LNCaP clone FGC (cell line): ENCODE results near the gene BMP2.

ENCODE experiments used
- DNase-seq: peaks from one replicate; pipeline ENCODE4 v3.0.0-alpha.2; 2011; ENCODE audit warnings: low read depth
- H3K4me3 ChIP-seq: 2 replicates; pipeline ENCODE4 v1.5.1; 2011; ENCODE audit warnings: mild to moderate bottlenecking, low read depth, low read length, control low read depth
- TF ChIP-seq, protein P1 (sequence below): IDR thresholded peaks from 2 replicates; pipeline ENCODE4 v1.5.1; 2012; ENCODE audit warnings: mild to moderate bottlenecking; ENCODE audit not compliant: control insufficient read depth, insufficient read depth; ENCODE audit errors: extremely low read depth

Gene BMP2

DNA sequence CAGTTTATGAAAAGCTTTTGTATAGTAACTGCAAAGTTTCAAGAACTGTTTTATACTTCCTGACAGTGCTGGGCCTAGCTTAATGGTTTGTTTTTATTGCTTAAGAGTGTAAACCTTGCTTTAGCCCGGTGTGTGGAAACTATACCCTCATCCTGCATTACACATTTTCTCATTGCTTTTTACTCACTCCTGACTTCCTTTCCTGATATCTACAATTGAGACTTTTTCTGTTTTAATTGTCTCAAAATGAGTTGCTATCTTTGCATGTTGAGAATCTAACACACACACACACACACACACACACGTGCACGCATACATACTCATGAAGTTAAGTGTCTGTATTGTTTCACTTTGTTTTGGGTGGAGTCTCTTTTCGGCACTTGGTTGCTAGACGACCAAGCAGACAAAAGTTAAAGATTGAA, 16.7 kb downstream of the BMP2 start:
- H3K4me3 ChIP-seq: no peak overlapping the region
- DNase-seq: no peak
- TF ChIP-seq, protein P1, sequence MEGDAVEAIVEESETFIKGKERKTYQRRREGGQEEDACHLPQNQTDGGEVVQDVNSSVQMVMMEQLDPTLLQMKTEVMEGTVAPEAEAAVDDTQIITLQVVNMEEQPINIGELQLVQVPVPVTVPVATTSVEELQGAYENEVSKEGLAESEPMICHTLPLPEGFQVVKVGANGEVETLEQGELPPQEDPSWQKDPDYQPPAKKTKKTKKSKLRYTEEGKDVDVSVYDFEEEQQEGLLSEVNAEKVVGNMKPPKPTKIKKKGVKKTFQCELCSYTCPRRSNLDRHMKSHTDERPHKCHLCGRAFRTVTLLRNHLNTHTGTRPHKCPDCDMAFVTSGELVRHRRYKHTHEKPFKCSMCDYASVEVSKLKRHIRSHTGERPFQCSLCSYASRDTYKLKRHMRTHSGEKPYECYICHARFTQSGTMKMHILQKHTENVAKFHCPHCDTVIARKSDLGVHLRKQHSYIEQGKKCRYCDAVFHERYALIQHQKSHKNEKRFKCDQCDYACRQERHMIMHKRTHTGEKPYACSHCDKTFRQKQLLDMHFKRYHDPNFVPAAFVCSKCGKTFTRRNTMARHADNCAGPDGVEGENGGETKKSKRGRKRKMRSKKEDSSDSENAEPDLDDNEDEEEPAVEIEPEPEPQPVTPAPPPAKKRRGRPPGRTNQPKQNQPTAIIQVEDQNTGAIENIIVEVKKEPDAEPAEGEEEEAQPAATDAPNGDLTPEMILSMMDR: no peak

DNA sequence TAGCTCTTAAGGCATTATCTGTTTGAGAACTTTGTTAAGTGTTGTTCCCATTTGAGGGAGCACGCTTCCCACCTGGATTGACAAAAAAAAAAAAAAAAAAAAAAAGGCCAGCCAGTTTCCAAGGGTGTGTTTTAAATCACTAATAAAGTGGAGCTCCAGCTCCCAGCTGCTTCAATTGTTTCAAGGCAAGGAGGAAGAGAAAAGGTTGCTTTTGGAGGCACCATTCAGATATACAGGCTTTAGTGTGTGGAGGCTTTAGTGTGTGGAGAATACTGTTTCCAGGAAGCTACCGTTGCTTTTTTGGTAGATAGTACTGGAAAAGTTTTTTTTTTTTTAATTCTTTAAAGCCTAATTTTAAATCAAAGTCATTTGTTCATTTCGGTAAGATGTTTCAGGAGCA, 17.3 kb downstream of the BMP2 start:
- H3K4me3 ChIP-seq: no peak overlapping the region
- DNase-seq: no peak
- TF ChIP-seq, protein P1: no peak

DNA sequence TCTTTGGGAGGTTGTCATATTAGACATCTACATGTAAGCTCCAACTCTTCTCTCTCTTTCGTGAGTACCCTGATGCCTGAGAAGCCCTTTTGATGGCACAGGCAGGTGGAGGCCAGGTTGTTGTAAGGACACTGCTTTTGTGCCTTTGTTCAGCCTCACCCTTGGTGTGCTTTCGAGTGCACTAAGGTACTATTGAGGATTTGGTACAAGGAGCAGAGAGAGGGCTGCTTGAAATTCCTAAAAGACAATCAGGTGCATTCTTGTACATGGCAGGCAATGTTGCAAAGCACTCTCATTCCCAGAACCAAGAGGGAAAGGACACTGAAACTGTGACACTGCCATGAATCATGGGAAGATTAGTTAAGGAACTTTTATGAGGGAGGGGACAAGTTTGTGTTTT, 19.1 kb downstream of the BMP2 start:
- H3K4me3 ChIP-seq: no peak overlapping the region
- no peak for DNase-seq
- TF ChIP-seq, protein P1: no peak

DNA sequence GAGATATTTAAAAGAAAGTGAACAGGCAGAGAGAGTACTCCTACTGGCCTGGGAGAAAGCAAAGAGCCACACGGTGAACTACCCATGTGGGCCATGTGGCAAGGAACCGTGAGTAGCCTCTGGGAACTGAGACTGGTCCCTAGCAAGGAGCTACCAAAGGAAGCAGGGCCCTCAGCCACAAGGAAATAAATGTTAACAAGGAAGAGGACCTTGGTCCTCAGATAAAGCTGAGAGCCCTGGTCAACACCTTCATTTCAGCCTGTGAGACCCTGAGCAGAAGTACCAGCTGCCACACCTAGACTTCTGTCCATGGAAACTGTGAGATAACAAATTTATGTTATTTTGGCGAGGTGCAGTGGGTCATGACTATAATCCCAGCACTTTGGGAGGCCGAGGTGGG, 25.3 kb downstream of the BMP2 start:
- TF ChIP-seq, protein P1: no peak
- H3K4me3 ChIP-seq: no peak overlapping the region
- no peak for DNase-seq

DNA sequence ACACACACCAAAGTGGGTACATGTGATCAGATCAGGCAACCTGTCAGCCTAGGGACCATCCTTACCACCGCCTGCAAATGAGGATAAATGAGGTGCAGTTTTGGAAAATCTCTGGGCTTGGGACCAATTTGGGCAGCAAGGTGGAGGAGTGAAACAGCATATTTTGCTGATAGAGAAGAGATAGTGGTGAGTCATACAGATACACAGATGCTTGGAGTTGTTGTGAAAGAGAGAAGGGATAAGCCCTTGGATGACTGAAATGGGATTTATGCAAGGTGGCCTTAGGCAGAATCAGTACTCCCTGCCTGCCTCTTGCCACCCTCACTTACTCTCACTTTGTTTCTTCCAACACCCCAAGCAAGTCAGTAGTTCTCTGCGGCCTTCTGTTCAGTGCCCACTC, 34.7 kb downstream of the BMP2 start:
- TF ChIP-seq, protein P1: no peak
- no peak overlapping the region for H3K4me3 ChIP-seq
- no peak for DNase-seq

DNA sequence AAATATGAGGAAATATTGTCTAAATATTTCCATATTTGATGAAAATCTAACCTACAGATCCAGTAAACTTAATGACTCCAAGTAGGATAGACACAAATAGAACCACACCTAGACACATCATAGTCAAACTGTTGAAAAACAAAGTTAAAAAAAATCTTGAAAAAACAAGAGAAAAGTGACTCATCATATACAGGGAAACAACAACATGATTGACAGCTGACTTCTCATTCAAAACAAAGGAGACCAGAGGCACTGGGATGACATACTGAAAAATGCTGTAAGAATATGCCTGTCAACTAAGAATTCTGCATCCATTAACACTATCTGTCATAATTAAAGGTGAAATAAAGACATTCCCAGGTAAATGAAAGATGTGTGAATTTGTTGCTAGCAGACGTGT, 38.8 kb downstream of the BMP2 start:
- no peak overlapping the region for H3K4me3 ChIP-seq
- DNase-seq: no peak
- TF ChIP-seq, protein P1: no peak

DNA sequence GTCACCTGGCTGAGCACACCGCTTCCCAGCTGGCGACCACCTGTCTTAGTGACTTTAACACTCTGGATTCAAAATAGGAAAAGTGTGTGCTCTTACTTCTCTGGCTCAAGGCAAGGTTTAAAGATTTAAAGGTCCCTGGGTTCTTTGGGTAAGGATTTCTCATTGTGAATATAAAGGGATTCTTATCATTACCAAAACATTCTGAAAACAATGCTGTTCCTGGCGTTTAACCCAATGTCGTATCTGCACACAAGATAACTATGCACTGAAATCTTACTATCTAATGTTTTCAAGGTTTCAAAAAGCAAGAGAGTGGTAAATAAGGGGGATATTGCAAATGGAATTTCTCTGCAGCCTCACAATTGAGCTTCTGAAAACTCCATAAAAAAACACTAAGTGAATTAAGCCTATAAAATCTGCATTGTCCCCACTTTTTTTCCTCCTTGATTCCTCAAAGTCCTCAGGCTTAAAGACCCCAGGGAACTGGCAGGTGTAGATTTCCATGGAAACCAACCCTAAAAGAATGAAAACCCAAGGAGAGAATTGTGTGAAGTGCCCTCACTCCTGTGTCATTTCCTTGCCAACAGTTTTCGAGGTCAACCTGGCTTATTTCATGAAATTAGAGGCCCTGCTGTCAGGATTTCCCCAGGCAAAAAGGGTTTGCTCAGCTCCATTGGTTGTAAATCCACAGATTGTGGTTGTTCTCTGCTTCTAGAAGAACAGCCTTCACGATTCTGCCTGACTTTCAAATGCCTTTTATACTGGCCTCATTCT, 44.0 kb downstream of the BMP2 start:
- TF ChIP-seq, protein P1: no peak
- no peak overlapping the region for H3K4me3 ChIP-seq
- no peak for DNase-seq
